Right lobe of liver (tissue), 4 donors: ENCODE data around the gene CCL20.

ENCODE experiments used
- POLR2A ChIP-seq: fragments of 450-650 bp; IDR thresholded peaks from one replicate; pipeline ENCODE4 v1.6.1; 2017; ENCODE audit warnings: antibody characterized with exemption, mild to moderate bottlenecking
- TF ChIP-seq, protein P1 (sequence below), 4 donors: fragments of 200-600 bp in 3 of 4; fragments of 450-650 bp in 1 of 4; IDR thresholded peaks; one replicate each; pipeline versions ENCODE4 v1.5.1 to v1.8.0; 2016 to 2022; ENCODE audit warnings: antibody characterized with exemption in 4 of 4, mild to moderate bottlenecking in 2 of 4
- donor health status: DM: no; HTN: no; CAD: no.
- donor health status: DM: no; HTN: no; CAD: no.
- donor health status: DM: no; HTN: yes; CAD: no.

- no peak for TF ChIP-seq POLR2A
- TF ChIP-seq, protein P1, sequence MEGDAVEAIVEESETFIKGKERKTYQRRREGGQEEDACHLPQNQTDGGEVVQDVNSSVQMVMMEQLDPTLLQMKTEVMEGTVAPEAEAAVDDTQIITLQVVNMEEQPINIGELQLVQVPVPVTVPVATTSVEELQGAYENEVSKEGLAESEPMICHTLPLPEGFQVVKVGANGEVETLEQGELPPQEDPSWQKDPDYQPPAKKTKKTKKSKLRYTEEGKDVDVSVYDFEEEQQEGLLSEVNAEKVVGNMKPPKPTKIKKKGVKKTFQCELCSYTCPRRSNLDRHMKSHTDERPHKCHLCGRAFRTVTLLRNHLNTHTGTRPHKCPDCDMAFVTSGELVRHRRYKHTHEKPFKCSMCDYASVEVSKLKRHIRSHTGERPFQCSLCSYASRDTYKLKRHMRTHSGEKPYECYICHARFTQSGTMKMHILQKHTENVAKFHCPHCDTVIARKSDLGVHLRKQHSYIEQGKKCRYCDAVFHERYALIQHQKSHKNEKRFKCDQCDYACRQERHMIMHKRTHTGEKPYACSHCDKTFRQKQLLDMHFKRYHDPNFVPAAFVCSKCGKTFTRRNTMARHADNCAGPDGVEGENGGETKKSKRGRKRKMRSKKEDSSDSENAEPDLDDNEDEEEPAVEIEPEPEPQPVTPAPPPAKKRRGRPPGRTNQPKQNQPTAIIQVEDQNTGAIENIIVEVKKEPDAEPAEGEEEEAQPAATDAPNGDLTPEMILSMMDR (IDR thresholded peaks at IDR 0.05): peak; percentile 83 to 94 (median 90)
Observed at GRCh38 chr2:227766373-227766883, 47.2 kb upstream of the CCL20 start.
